ENCODE measurements around the gene NAA16.

The NAA16 gene

DNA sequence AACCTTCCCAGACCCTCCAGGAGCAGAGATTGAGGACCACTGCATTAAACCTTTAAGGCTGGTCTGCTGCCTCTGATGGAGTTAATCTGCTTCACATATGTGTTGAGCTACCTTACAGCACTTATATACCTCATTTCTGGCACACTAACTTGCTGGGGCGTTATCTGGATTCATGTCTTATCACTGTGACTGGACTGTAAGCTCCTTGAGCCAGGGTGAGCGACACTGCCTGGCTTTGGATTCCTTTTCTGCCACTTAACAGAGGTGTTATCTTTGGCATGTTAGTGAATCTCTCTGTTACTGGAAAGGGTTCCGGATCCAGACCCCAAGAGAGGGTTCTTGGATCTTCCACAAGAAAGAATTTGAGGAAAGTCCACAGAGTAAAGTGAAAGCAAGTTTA is 76.5 kb downstream of the NAA16 start:
- Histone ChIP-seq H3K9ac (no peak overlapping the region), H3K27ac (no peak overlapping the region), H3K4me3 (IDR thresholded peaks at IDR 0.05; ENCODE audit: insufficient read depth, low read depth, low read length) (no peak overlapping the region), H3K4me2 (no peak overlapping the region), H3K36me3 (ENCODE audit: insufficient read depth) (no peaks in the 10 kb centered on the region), H4K20me1 (ENCODE audit: insufficient read depth) (no peaks in the 10 kb centered on the region), H3K27me3 (ENCODE audit: insufficient read depth, low read depth) (no peaks in the 10 kb centered on the region), H3K79me2 (ENCODE audit: insufficient read depth, low read depth) (no peaks in the 10 kb centered on the region), H2AFZ (ENCODE audit: low read depth) (no peak overlapping the region), H3K4me1 (ENCODE audit: low read depth, poor library complexity, severe bottlenecking) (no peaks in the 10 kb centered on the region)
- TF ChIP-seq CTCF (conservative IDR thresholded peaks at IDR 0.05; ENCODE audit: low read depth, low read length), result no peak

DNA sequence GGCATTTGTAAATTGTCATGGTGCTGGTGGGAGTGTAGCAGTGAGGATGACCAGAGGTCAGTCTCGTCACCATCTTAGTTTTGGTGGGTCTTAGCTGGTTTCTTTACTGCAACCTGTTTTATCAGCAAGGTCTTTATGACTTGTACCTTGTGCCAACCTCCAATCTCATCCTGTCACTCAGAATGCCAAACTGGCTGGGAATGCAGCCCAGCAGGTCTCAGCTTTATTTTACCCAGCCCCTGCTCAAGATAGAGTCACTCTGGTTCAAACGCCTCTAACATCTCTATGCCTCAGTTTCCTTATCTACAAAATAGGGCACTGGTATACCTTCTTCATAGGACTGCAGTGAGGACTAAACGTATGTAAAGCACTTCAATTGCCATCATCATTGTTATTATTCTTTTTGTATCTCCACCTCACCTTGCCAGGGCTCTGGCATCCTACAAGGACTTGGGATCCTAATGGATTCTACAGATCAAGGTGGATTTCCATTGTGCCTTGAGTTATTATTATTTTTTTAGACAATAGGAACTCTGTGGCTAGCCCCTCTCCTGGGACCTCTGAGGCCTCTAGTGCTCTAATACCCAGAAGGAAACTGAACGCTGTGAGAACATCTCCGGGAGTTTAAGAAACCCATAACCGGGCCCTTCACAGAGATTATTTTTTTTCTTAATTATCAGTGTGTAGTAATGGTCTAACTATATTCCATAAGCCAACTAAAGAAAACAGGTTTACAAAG is 77.2 kb downstream of the NAA16 start:
- no peak overlapping the region for H3K4me2 ChIP-seq
- H3K4me1 ChIP-seq (ENCODE audit: low read depth, poor library complexity, severe bottlenecking), result no peaks in the 10 kb centered on the region
- no peak overlapping the region for H3K4me3 ChIP-seq (IDR thresholded peaks at IDR 0.05; ENCODE audit: insufficient read depth, low read depth, low read length)
- no peaks in the 10 kb centered on the region for H3K27me3 ChIP-seq (ENCODE audit: insufficient read depth, low read depth)
- no peak overlapping the region for H3K9ac ChIP-seq
- H4K20me1 ChIP-seq (ENCODE audit: insufficient read depth), result no peaks in the 10 kb centered on the region
- no peak for TF ChIP-seq CTCF (conservative IDR thresholded peaks at IDR 0.05; ENCODE audit: low read depth, low read length)
- H3K79me2 ChIP-seq (ENCODE audit: insufficient read depth, low read depth), result no peaks in the 10 kb centered on the region
- H2AFZ ChIP-seq (ENCODE audit: low read depth), result no peak overlapping the region
- no peak overlapping the region for H3K27ac ChIP-seq
- no peaks in the 10 kb centered on the region for H3K36me3 ChIP-seq (ENCODE audit: insufficient read depth)

- Histone ChIP-seq H3K79me2 (ENCODE audit: insufficient read depth, low read depth) (no peaks in the 10 kb centered on the region), H2AFZ (ENCODE audit: low read depth) (no peak overlapping the region), H3K4me3 (IDR thresholded peaks at IDR 0.05; ENCODE audit: insufficient read depth, low read depth, low read length) (no peak overlapping the region), H3K9ac (no peak overlapping the region), H3K4me2 (no peak overlapping the region), H4K20me1 (ENCODE audit: insufficient read depth) (no peaks in the 10 kb centered on the region), H3K36me3 (ENCODE audit: insufficient read depth) (no peaks in the 10 kb centered on the region), H3K27me3 (ENCODE audit: insufficient read depth, low read depth) (no peaks in the 10 kb centered on the region), H3K4me1 (ENCODE audit: low read depth, poor library complexity, severe bottlenecking) (no peaks in the 10 kb centered on the region), H3K27ac (no peak overlapping the region)
- no peak for TF ChIP-seq CTCF (conservative IDR thresholded peaks at IDR 0.05; ENCODE audit: low read depth, low read length)
Observed at GRCh38 chr13:41389580-41389979, 78.5 kb downstream of the NAA16 start.

- no peaks in the 10 kb centered on the region for H3K36me3 ChIP-seq (ENCODE audit: insufficient read depth)
- no peaks in the 10 kb centered on the region for H4K20me1 ChIP-seq (ENCODE audit: insufficient read depth)
- H3K9ac ChIP-seq, result no peak overlapping the region
- TF ChIP-seq CTCF (conservative IDR thresholded peaks at IDR 0.05; ENCODE audit: low read depth, low read length), result no peak
- no peaks in the 10 kb centered on the region for H3K27me3 ChIP-seq (ENCODE audit: insufficient read depth, low read depth)
- H3K4me2 ChIP-seq, result no peak overlapping the region
- no peak overlapping the region for H3K27ac ChIP-seq
- H3K4me1 ChIP-seq (ENCODE audit: low read depth, poor library complexity, severe bottlenecking), result no peaks in the 10 kb centered on the region
- H2AFZ ChIP-seq (ENCODE audit: low read depth), result no peak overlapping the region
- H3K79me2 ChIP-seq (ENCODE audit: insufficient read depth, low read depth), result no peaks in the 10 kb centered on the region
- H3K4me3 ChIP-seq (IDR thresholded peaks at IDR 0.05; ENCODE audit: insufficient read depth, low read depth, low read length), result no peak overlapping the region
Observed at GRCh38 chr13:41394166-41394565, 83.1 kb downstream of the NAA16 start.

Measured in KMS-11 (cell line).